Measurements from ENCODE around the gene FDX2.

Gene FDX2

GRCh38 chr19:10332965-10333757 lies 17.3 kb upstream of the FDX2 start, which contains the start of gene RAVER1:
Gene RAVER1, minus strand, starts transcription at chr19:10333529. Its CDS starts 22 bp downstream, at chr19:10333507.
- peak; percentile 96 for DNase-seq (ENCODE audit: low read depth)

DNA sequence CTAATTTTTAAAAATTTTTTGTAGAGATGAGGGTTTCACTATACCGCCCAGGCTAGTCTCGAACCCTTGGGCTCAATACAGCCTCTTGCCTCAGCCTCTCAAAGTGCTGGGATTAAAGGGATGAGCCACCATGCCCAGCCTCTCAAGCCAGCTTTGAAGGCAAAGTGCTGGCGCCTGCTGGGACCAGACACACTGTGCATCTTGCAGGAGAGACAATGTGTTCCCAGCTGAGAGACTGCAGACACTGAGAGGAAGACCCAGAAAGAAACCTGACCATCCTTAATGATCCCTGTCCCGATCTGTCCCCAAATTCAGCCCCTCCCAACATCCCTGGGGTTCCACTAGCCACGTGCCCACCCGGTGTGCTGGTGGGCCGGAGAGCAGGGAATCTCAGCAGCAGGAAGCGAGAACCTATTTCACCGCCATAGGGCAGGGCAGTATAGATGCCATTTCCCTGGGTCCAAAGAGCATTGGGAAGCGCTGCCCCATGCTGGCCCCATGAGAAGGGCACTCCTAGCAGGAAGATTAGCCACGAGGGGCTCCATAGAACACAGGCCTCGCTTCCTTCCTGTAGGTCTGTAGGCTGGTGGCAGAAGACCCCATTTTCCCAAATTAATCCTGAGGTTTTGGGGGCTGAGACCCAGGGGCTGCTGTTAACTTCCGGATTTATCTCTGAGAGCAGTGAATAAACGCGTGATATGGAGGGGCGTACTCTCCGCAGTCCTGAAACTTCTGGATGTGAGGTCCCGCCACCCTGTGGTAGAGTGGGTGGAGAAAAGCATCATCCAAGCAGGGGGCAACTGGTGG lies 16.5 kb upstream of the FDX2 start:
- DNase-seq (ENCODE audit: low read depth): no peak

DNA sequence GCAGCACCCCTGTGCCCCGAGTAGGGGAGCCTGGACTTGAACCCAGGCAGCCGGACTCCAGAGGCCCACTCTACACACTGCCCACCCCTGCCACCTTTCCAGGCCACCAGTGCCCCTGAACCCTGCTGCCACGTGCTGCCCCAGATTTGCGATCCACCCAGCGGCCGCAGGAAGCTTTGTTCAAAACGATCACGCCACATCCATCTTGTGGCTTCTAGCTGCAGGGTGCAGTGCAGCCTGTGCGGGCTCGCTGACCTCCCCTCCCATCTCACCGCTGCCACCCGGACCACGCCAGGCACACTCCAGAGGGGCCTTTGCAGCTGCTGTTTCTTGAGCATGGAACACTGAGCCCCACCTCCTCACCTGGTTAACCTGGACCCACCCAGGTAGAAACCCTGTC lies 13.7 kb upstream of the FDX2 start:
- no peak for DNase-seq (ENCODE audit: low read depth)

- DNase-seq (ENCODE audit: low read depth): no peak
These were observed 13.0 kb upstream of the FDX2 start for GRCh38 chr19:10328558-10329429.

- no peak for DNase-seq (ENCODE audit: low read depth)
These were observed 12.0 kb upstream of the FDX2 start for GRCh38 chr19:10327793-10328192.

DNA sequence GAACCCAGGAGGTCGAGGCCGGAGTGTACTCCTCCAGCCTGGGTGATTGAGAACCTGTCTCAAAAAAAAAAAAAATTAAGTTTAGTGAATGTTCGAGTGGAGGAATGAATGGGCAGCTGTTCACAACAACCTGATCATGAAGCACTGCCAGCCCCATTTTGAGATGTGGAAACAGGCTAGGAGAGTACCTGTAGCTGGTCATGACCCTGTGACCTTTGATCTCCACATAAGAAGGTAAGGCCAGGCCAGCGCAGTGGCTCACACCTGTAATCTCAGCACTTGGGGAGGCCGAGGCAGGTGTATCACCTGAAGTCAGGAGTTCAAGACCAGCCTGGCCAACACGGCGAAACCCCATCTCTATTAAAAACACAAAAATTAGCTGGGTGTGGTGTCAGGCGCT lies 9.9 kb upstream of the FDX2 start:
- no peak for DNase-seq (ENCODE audit: low read depth)

GRCh38 chr19:10321874-10322835 lies 6.3 kb upstream of the FDX2 start:
- no peak for DNase-seq (ENCODE audit: low read depth)

GRCh38 chr19:10321417-10321797 lies 5.6 kb upstream of the FDX2 start:
- DNase-seq (ENCODE audit: low read depth): no peak

DNA sequence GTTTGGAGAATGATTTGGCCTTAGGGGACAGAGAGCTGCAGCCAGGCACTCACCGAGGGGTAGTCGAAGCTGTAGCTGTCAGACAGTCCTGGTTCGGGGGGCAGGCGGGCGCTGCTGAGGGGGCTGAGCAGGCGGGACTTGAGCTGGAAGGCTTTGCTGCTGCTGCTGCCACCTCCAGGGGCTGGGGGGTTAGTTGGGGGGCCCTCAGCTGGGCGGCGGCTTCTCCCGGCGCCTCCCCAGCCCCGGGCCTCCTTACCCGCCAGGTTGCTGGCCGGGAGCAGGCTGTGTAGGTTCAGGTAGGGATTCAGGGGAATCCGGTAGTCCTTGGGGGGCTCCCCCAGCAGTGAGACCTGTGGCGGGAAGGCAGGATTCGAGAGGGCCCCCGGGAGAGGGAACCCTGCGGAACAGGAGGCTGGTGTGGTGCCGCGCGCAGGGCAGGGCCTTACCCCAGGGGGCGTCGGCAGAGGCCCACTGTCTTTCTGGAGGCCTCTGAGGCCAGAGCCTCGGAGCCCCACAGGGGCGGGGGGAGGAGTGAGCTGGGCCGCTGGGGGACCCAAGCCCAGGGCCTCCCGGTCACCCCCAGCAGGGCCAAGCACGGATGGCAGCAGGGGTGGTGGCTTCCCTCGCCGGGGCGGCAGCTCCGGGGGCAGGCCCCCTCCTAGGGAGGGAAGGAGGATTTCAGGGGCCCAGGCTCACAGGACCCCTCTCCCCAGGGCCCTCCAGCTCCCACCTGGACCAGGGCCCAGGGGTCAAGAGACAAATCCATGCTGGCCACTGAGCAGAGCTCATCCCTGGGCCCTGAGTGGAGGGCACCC lies 5.0 kb upstream of the FDX2 start:
- DNase-seq (ENCODE audit: low read depth): no peak

DNA sequence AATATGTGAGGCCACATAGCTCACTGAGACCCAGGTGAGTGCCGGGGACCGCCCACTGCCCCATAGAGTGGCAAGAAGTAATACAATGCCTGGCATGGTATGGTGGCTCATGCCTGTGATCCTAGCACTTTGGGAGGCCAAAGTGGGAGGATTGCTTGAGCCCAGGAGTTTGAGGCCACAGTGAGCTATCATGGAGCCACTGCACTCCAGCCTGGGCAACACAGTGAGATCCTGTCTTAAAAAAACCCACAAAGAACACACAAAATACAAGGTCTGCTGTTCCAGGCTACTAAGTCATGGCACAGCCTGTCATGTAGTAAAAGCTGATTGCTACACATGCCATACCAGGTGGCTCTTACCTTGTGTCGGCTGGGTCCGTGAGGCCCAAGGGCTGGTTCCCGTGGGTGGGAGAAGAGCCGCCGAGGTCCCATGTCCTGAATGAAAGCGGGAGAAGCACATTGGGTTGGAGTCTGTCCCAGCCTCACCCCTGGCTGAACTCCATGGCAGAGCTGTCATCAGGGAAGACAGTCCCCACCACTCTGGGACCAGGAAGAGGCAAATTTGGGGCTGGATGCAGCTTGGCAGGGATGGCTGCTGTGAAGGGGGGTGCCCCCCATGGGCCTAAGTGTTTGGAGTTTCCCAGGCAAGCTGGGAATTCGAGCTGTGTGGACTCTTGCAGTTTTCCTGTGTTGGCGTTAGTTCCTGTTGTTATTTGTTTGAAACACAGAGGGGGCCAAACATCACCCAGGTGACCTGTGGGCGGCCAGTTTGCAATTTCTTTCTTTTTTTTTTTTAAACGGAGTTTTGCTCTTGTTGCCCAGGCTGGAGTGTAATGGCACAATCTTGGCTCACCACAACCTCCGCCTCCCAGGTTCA lies 3.2 kb upstream of the FDX2 start:
- no peak for DNase-seq (ENCODE audit: low read depth)

DNA sequence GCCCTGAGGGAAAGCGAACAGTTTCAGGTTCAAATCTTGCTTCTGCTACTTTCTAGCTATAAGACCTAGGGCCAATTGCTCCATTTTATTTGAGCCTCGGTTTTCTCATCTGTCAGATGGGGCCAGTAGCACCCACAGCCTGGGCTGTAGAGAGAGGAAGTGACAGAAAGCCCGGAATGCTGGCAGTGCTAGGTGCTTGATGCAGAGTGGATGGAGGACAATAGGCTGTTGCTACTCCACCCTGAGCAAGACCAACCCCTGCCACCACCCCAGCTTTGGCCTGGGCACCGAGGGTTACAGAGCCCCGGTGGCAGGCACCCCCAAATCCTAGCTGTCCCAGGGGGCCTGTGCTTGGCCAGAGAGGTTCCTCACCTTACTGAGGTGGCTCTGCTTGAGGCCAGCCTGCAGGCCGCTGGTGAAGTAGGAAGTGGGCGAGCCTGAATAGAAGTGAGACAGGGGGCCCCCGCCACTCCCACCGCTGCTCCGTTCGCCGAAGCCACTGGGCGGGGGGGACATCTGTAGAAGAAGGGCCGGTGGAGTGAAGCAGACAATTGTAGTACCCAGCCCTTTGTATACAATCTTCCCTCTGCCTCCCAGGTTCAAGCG lies 2.1 kb upstream of the FDX2 start:
- no peak for DNase-seq (ENCODE audit: low read depth)

GRCh38 chr19:10317045-10317856 lies 1.4 kb upstream of the FDX2 start:
- no peak for DNase-seq (ENCODE audit: low read depth)

- DNase-seq (ENCODE audit: low read depth): no peak
These were observed 622 bp upstream of the FDX2 start for GRCh38 chr19:10316229-10317044.

DNA sequence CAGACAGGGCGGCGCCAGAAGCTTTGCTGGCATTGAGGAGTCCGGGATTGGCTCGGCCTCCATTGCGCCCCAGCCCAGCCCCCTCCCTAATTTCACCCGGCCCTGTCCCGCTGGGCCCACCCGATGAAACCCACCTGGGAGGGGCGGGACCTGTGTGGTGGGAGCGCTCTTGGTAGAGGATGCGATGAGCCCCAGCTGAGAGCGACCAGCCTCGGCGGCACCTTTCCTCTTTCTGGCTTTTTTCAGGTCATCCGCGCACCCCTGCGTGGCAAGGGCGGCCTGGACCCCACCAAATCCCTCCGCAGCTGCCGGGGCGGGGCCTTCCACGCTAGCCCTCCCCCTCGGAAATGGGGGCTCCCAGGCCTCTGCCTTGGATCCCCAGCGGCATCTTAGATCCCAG lies 6.4 kb downstream of the FDX2 start, which contains the start of gene ZGLP1:
ZGLP1 (minus strand) TSS at position 393 of the 400 bp plus-strand sequence.
- DNase-seq (ENCODE audit: low read depth): no peak

DNA sequence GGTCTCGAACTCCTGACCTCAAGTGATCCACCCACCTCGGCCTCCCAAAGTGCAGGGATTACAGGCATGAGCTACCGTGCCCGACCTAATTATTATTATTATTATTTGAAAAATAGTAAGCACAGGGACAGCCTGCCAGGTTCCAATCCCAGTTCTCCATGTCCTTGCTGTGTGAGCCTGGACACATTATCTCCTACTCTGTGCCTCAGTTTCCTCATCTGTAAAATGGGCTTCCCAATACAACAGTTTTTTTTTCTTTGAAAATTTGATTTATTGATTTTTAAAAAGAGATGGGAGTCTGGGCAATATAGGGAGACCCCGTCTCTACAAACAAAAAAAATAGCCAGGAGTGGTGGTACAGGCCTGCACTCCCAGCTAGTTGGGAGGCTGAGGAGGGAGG lies 9.5 kb downstream of the FDX2 start:
- no peak for DNase-seq (ENCODE audit: low read depth)

- no peak for DNase-seq (ENCODE audit: low read depth)
These were observed 10.5 kb downstream of the FDX2 start for GRCh38 chr19:10305139-10305806.

Data from fibroblast of the conjunctiva (primary cell).